Measurements from ENCODE around the gene HSPA12A. TPM values are rescaled to one million over a fixed set of nuclear protein-coding genes. Genes with fewer than 3 reads are reported as not detected.

The HSPA12A gene
- 8.6 and 12.4 TPM in 2 replicates for total RNA-seq

DNA sequence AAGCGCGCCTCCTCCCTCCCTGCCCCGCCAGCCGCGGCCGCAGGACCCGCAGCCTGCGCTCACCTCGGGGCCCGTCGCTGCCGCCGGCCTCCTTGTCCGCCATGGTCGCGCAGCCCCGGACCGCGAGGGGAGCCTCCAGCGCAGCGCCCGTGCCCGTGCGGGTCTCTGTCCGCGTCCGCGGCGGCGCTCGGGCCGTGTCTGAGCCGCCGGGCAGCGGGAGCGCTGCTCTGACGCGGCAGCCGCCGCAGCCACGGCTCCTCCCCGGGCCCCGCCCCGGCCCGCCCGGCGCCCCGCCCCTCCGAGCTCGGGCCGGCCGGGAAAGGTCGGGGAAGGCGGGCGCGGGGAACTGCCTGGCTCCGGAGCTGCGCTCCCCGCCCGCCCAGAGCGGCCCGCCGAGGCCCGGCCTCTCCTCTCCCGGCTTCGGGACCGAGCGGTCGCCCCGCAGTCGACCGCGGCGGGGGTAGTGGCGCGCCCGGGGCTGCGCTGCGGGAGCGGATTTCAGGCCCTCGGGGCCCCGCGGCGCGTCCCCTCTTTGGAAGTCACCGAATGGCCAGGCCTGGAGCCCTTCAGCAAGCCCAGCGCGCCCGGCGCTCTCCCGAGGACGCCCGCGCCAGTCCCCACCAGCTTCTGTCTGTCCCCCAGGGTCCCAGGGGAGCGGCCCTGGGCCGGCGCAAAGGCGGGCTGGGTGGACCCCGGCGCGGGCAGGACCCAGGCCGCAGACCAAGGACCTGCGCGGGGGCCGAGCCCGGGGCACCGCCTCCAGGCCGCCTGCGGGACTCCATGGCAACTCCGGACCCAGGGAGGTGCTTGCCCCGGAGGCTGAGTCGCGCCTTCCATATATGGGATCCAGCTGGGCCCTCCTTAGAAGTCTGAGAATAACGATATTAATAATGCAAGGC, at the start of gene HSPA12A:
Gene HSPA12A, minus strand, starts transcription at position 200 of the 899 bp plus-strand sequence. Its CDS starts 97 bp downstream, at position 103.

Other genes with a start within 250 kb of the HSPA12A start
- not detected in 2 replicates for gene PNLIP, start 196.6 kb downstream of the HSPA12A start, total RNA-seq
- gene PNLIPRP1, start 151.6 kb downstream of the HSPA12A start, total RNA-seq: not detected in 2 replicates
- gene PNLIPRP2, start 121.6 kb downstream of the HSPA12A start, total RNA-seq: not detected in 2 replicates
- 0.58 and 1.1 TPM in 2 replicates for gene ENO4, start 106.9 kb upstream of the HSPA12A start, total RNA-seq